AG20443 (cell line): ENCODE measurements around the gene GNB1L.

Source experiments
- DNase-seq: peaks from one replicate; pipeline ENCODE4 v3.0.0; 2012; ENCODE audit warnings: low spot score, mixed read lengths

GNB1L gene

GRCh38 chr22:19863571-19863970 lies 8.9 kb upstream of the GNB1L start:
- DNase-seq = no peak

GRCh38 chr22:19862619-19863246 lies 8.1 kb upstream of the GNB1L start:
- no peak for DNase-seq

- DNase-seq = no peak
Observed at GRCh38 chr22:19859861-19860510, 5.3 kb upstream of the GNB1L start.

- no peak for DNase-seq
Observed at GRCh38 chr22:19857382-19857781, 2.7 kb upstream of the GNB1L start.

- peak; percentile 67 for DNase-seq
Observed at GRCh38 chr22:19855504-19856409, 1.1 kb upstream of the GNB1L start.

GRCh38 chr22:19853879-19854777 lies 546 bp downstream of the GNB1L start:
- peak; percentile 17 for DNase-seq

GRCh38 chr22:19853058-19853878 lies 1.4 kb downstream of the GNB1L start:
- peak; percentile 11 for DNase-seq

GRCh38 chr22:19852177-19852781 lies 2.4 kb downstream of the GNB1L start:
- DNase-seq = no peak

GRCh38 chr22:19851291-19852176 lies 3.1 kb downstream of the GNB1L start:
- no peak for DNase-seq

- no peak for DNase-seq
Observed at GRCh38 chr22:19850763-19851109, 3.9 kb downstream of the GNB1L start.

GRCh38 chr22:19849835-19850762 lies 4.6 kb downstream of the GNB1L start:
- DNase-seq = no peak

- DNase-seq = peak; percentile 58
Observed at GRCh38 chr22:19848298-19849224, 6.1 kb downstream of the GNB1L start.

- DNase-seq = no peak
Observed at GRCh38 chr22:19847345-19847632, 7.4 kb downstream of the GNB1L start.

GRCh38 chr22:19846620-19847344 lies 7.9 kb downstream of the GNB1L start:
- no peak for DNase-seq

GRCh38 chr22:19845054-19845722 lies 9.5 kb downstream of the GNB1L start:
- DNase-seq = no peak

GRCh38 chr22:19844377-19845053 lies 10.2 kb downstream of the GNB1L start:
- peak; percentile 87 for DNase-seq
